G401 (cell line): ENCODE data around the gene RHOA. TPM values are rescaled to one million over a fixed set of nuclear protein-coding genes. Genes with fewer than 3 reads are reported as not detected.
"Not testable (repeated sequence)": the region's sequence is repeated elsewhere in the genome, so short reads cannot be mapped to it uniquely, and the experiment has no call there.

Source experiments
- DNase-seq: peaks from one replicate; pipeline ENCODE4 v3.0.0-alpha.2; 2015; ENCODE audit warnings: low spot score
- in situ Hi-C: cut with HindIII; loops from 2 replicates; pipeline ENCODE4 v1.10.0; 2016; ENCODE audit warnings: low sequenced_read_pairs, mixed read lengths
- total RNA-seq: library from RNA; depleted of rRNA; stranded (reverse); fragments of >200 nt; shearing (Covaris generic); gene quantifications from 2 replicates; pipeline ENCODE4 v1.2.3, GENCODE V29; 2014

Gene RHOA
- total RNA-seq, 1 experiment from 2014 or later, result 605 TPM

GRCh38 chr3:49378249-49378895, 33.4 kb downstream of the RHOA start:
- in situ Hi-C loops, result no loop called here
- DNase-seq, result peak; percentile 29

- DNase-seq, result no peak
- in situ Hi-C loops, result no loop called here
Measured at GRCh38 chr3:49377483-49377882, 34.3 kb downstream of the RHOA start.

- in situ Hi-C loops, result no loop called here
- no peak for DNase-seq
Measured at GRCh38 chr3:49371946-49372345, 39.8 kb downstream of the RHOA start.

- in situ Hi-C loops, result no loop called here
- DNase-seq, result no peak
Measured at GRCh38 chr3:49370585-49371290, 41.0 kb downstream of the RHOA start.

- no peak for DNase-seq
- in situ Hi-C loops, result no loop called here
Measured at GRCh38 chr3:49362561-49362960, 49.2 kb downstream of the RHOA start.

- no peak for DNase-seq
- in situ Hi-C loops, result no loop called here
Measured at GRCh38 chr3:49359623-49360022, 52.2 kb downstream of the RHOA start.

- DNase-seq, result no peak
- in situ Hi-C loops, result no loop called here
Measured at GRCh38 chr3:49358884-49359225, 52.9 kb downstream of the RHOA start.

- peak; percentile 91 for DNase-seq
- in situ Hi-C loops, result no loop called here
Measured at GRCh38 chr3:49358217-49358883, 53.4 kb downstream of the RHOA start, which contains the start of gene GPX1. Gene GPX1, minus strand, starts transcription at chr3:49358353. Its CDS starts 75 bp downstream, at chr3:49358278.

GRCh38 chr3:49357443-49358216, 54.1 kb downstream of the RHOA start:
- in situ Hi-C loops, result not testable (repeated sequence)
- peak; percentile 30 for DNase-seq

GRCh38 chr3:49357095-49357442, 54.7 kb downstream of the RHOA start:
- in situ Hi-C loops, DNase-seq: not testable (repeated sequence)

- in situ Hi-C loops, result no loop called here
Measured at GRCh38 chr3:49352890-49353421, 58.8 kb downstream of the RHOA start.

GRCh38 chr3:49352281-49352680, 59.5 kb downstream of the RHOA start:
- DNase-seq, result no peak
- in situ Hi-C loops, result no loop called here

More at GRCh38 chr3:49352890-49353421, 58.8 kb downstream of the RHOA start:
- DNase-seq, result no peak

GRCh38 chr3:49351521-49352011, 60.2 kb downstream of the RHOA start:
- no peak for DNase-seq
- in situ Hi-C loops, result no loop called here

- DNase-seq, result no peak
- in situ Hi-C loops, result no loop called here
Measured at GRCh38 chr3:49349348-49350114, 62.2 kb downstream of the RHOA start.

- in situ Hi-C loops, DNase-seq: not testable (repeated sequence)
Measured at GRCh38 chr3:49348361-49348760, 63.4 kb downstream of the RHOA start.

GRCh38 chr3:49346797-49347251, 65.0 kb downstream of the RHOA start:
- no peak for DNase-seq
- in situ Hi-C loops, result no loop called here

GRCh38 chr3:49343163-49343562, 68.6 kb downstream of the RHOA start:
- in situ Hi-C loops, result no loop called here

GRCh38 chr3:49341996-49342395, 69.8 kb downstream of the RHOA start:
- in situ Hi-C loops, result no loop called here
- DNase-seq, result no peak

More at GRCh38 chr3:49343163-49343562, 68.6 kb downstream of the RHOA start:
- no peak for DNase-seq
